ENCODE results near the gene OR10H4. TPM values are rescaled to one million over a fixed set of nuclear protein-coding genes. Genes with fewer than 3 reads are reported as not detected.
"Not testable (repeated sequence)": the region's sequence is repeated elsewhere in the genome, so short reads cannot be mapped to it uniquely, and the experiment has no call there.

The OR10H4 gene
- polyA plus RNA-seq, 1 donor (not counting 4 experiments of a cell fraction or from before 2014, with no cell fraction given), result not detected

DNA sequence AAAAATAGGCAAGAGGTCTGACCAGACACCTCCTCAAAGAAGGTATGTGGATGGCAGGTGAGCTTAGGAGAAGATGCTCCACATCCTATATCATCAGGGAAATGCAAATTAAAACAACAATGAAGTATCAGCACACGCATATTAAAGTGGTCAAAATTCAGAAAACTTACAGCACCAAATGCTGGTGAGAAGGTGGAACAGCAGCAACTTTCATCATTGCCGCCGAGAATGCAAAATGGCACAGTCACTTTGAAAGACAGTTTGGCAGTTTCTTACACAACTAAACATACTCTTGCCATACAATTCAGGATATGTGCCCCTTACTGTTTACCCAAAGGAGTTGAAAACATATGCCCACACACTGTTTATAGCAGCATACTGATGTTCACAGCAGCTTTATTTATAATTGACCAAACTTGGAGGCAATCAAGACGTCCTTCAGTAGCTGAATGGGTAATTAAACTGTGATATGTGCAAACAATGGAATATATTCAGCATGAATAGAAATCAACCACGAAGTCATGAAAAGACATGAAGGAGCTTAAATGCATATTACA lies 22.5 kb downstream of the OR10H4 start:
- H3K27me3 ChIP-seq (ENCODE audit: control insufficient read depth, extremely low read depth, insufficient read depth, low read length), result no peaks in the 10 kb centered on the region
- H3K4me3 ChIP-seq (ENCODE audit: control insufficient read depth in 2 of 3, extremely low read depth in 1 of 3, insufficient read depth in 2 of 3, low read depth in 1 of 3, low read length in 3 of 3), result no peak overlapping the region
- FAIRE-seq, result no peak
- dilution Hi-C loops (cut with MboI; ENCODE audit: extremely low pct_ligation_motif_present, low sequenced_read_pairs), result no loop called here
- H3K9me3 ChIP-seq (ENCODE audit: control insufficient read depth, low read depth, low read length), result no peaks in the 10 kb centered on the region
- H3K27ac ChIP-seq (ENCODE audit: control insufficient read depth, insufficient read depth, low read length), result no peak overlapping the region
- no peak overlapping the region for H3K4me2 ChIP-seq (ENCODE audit: control insufficient read depth, extremely low read depth, insufficient read depth, low read depth, low read length)
- no peaks in the 10 kb centered on the region for H3K9me1 ChIP-seq (ENCODE audit: control insufficient read depth, extremely low read depth, insufficient read depth, low read length)
- no peak overlapping the region for H2AFZ ChIP-seq (ENCODE audit: control insufficient read depth, low read length)
- no peak for TF ChIP-seq EZH2 (IDR thresholded peaks at IDR 0.05; ENCODE audit: low read length)
- TF ChIP-seq, protein P1, sequence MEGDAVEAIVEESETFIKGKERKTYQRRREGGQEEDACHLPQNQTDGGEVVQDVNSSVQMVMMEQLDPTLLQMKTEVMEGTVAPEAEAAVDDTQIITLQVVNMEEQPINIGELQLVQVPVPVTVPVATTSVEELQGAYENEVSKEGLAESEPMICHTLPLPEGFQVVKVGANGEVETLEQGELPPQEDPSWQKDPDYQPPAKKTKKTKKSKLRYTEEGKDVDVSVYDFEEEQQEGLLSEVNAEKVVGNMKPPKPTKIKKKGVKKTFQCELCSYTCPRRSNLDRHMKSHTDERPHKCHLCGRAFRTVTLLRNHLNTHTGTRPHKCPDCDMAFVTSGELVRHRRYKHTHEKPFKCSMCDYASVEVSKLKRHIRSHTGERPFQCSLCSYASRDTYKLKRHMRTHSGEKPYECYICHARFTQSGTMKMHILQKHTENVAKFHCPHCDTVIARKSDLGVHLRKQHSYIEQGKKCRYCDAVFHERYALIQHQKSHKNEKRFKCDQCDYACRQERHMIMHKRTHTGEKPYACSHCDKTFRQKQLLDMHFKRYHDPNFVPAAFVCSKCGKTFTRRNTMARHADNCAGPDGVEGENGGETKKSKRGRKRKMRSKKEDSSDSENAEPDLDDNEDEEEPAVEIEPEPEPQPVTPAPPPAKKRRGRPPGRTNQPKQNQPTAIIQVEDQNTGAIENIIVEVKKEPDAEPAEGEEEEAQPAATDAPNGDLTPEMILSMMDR (optimal IDR thresholded peaks at IDR 0.05 in 1 of 3, IDR thresholded peaks at IDR 0.05 in 1 of 3, conservative IDR thresholded peaks at IDR 0.05 in 1 of 3; ENCODE audit: extremely low read depth in 1 of 3, insufficient read depth in 2 of 3, low read length in 3 of 3), result peak in 2 of 3 experiments; percentile 15 to 17
- no peaks in the 10 kb centered on the region for H3K4me1 ChIP-seq (ENCODE audit: control insufficient read depth, extremely low read depth, insufficient read depth, low read length)
- no peaks in the 10 kb centered on the region for H3K36me3 ChIP-seq (ENCODE audit: control insufficient read depth in 2 of 2, extremely low read depth in 1 of 2, insufficient read depth in 2 of 2, low read length in 2 of 2)
- no peaks in the 10 kb centered on the region for H4K20me1 ChIP-seq (ENCODE audit: control insufficient read depth, extremely low read depth, insufficient read depth, low read length)
- no peak for DNase-seq (ENCODE audit: low read depth, low spot score)
- H3K79me2 ChIP-seq (ENCODE audit: control insufficient read depth, insufficient read depth, low read length), result no peaks in the 10 kb centered on the region
- no peak overlapping the region for H3K9ac ChIP-seq (ENCODE audit: control insufficient read depth, extremely low read depth, insufficient read depth, low read length)

DNA sequence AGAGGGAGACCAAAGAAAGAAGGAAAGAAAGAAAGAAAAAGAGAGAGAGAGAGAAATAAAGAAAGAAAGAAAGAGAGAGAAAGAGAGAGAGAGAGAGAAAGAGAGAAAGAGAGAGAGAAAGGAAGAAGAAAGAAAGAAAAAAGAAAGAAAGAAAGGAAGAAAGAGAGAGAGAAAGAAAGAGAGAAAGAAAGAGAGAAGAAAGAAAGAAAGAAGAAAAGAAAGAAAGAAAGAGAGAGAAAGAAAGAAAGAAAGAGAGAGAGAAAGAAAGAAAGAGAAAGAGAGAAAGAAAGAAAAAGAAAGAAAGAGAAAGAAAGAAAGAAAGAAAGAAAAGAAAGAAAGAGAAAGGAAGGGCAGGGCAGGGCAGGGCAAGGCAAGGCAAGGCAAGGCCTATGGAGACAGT lies 23.2 kb downstream of the OR10H4 start:
- H2AFZ ChIP-seq (ENCODE audit: control insufficient read depth, low read length); H3K36me3 ChIP-seq (ENCODE audit: control insufficient read depth in 2 of 2, extremely low read depth in 1 of 2, insufficient read depth in 2 of 2, low read length in 2 of 2); H3K9me3 ChIP-seq (ENCODE audit: control insufficient read depth, low read depth, low read length); H3K9ac ChIP-seq (ENCODE audit: control insufficient read depth, extremely low read depth, insufficient read depth, low read length); dilution Hi-C loops (cut with MboI; ENCODE audit: extremely low pct_ligation_motif_present, low sequenced_read_pairs); H3K79me2 ChIP-seq (ENCODE audit: control insufficient read depth, insufficient read depth, low read length); H3K27ac ChIP-seq (ENCODE audit: control insufficient read depth, insufficient read depth, low read length); H3K4me3 ChIP-seq (ENCODE audit: control insufficient read depth in 2 of 3, extremely low read depth in 1 of 3, insufficient read depth in 2 of 3, low read depth in 1 of 3, low read length in 3 of 3); DNase-seq (ENCODE audit: low read depth, low spot score); H3K9me1 ChIP-seq (ENCODE audit: control insufficient read depth, extremely low read depth, insufficient read depth, low read length); H3K27me3 ChIP-seq (ENCODE audit: control insufficient read depth, extremely low read depth, insufficient read depth, low read length); FAIRE-seq; H3K4me1 ChIP-seq (ENCODE audit: control insufficient read depth, extremely low read depth, insufficient read depth, low read length); H3K4me2 ChIP-seq (ENCODE audit: control insufficient read depth, extremely low read depth, insufficient read depth, low read depth, low read length); H4K20me1 ChIP-seq (ENCODE audit: control insufficient read depth, extremely low read depth, insufficient read depth, low read length): not testable (repeated sequence)

DNA sequence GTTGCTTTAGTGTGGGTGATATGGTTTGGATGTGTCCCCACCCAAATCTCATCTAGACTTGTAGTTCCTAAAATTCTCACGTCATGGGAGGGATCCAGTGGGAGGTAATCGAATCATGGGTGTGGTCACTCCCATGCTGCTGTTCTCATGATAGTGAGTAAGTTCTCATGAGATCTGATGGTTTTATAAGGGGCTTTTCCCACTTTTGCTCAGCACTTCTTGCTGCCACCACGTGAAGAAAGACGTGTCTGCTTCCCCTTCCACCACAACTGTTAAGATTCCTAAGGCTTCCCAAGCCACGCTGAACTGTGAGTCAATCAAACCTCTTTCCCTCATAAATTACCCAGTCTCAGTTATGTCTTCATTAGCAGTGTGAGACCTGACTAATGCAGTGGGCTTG lies 26.0 kb downstream of the OR10H4 start:
- H3K27ac ChIP-seq (ENCODE audit: control insufficient read depth, insufficient read depth, low read length), result no peak overlapping the region
- no peaks in the 10 kb centered on the region for H4K20me1 ChIP-seq (ENCODE audit: control insufficient read depth, extremely low read depth, insufficient read depth, low read length)
- H2AFZ ChIP-seq (ENCODE audit: control insufficient read depth, low read length), result no peak overlapping the region
- no peaks in the 10 kb centered on the region for H3K79me2 ChIP-seq (ENCODE audit: control insufficient read depth, insufficient read depth, low read length)
- H3K27me3 ChIP-seq (ENCODE audit: control insufficient read depth, extremely low read depth, insufficient read depth, low read length), result no peaks in the 10 kb centered on the region
- H3K4me3 ChIP-seq (ENCODE audit: control insufficient read depth in 2 of 3, extremely low read depth in 1 of 3, insufficient read depth in 2 of 3, low read depth in 1 of 3, low read length in 3 of 3), result no peak overlapping the region
- no peak overlapping the region for H3K4me2 ChIP-seq (ENCODE audit: control insufficient read depth, extremely low read depth, insufficient read depth, low read depth, low read length)
- DNase-seq (ENCODE audit: low read depth, low spot score) (no peak), FAIRE-seq (no peak)
- no peaks in the 10 kb centered on the region for H3K4me1 ChIP-seq (ENCODE audit: control insufficient read depth, extremely low read depth, insufficient read depth, low read length)
- no peaks in the 10 kb centered on the region for H3K9me3 ChIP-seq (ENCODE audit: control insufficient read depth, low read depth, low read length)
- TF ChIP-seq EZH2 (IDR thresholded peaks at IDR 0.05; ENCODE audit: low read length), result no peak
- TF ChIP-seq, protein P1 (optimal IDR thresholded peaks at IDR 0.05 in 1 of 3, IDR thresholded peaks at IDR 0.05 in 1 of 3, conservative IDR thresholded peaks at IDR 0.05 in 1 of 3; ENCODE audit: extremely low read depth in 1 of 3, insufficient read depth in 2 of 3, low read length in 3 of 3), result no peak
- no peaks in the 10 kb centered on the region for H3K9me1 ChIP-seq (ENCODE audit: control insufficient read depth, extremely low read depth, insufficient read depth, low read length)
- dilution Hi-C loops (cut with MboI; ENCODE audit: extremely low pct_ligation_motif_present, low sequenced_read_pairs), result no loop called here
- H3K36me3 ChIP-seq (ENCODE audit: control insufficient read depth in 2 of 2, extremely low read depth in 1 of 2, insufficient read depth in 2 of 2, low read length in 2 of 2), result no peaks in the 10 kb centered on the region
- H3K9ac ChIP-seq (ENCODE audit: control insufficient read depth, extremely low read depth, insufficient read depth, low read length), result no peak overlapping the region

Measured in keratinocyte (primary cell).